HG02938 (cell line): ENCODE data around the gene SHF.
A peak's percentile ranks its signal among the peaks of the same experiment; 100 is the strongest.

ENCODE experiments used
- ATAC-seq: cut with Tn5 transposase; IDR thresholded peaks from one replicate; pipeline ENCODE4 v1.9.1; 2021; ENCODE audit warnings: mild to moderate bottlenecking, moderate library complexity; ENCODE audit not compliant: unreplicated experiment

The SHF gene

DNA sequence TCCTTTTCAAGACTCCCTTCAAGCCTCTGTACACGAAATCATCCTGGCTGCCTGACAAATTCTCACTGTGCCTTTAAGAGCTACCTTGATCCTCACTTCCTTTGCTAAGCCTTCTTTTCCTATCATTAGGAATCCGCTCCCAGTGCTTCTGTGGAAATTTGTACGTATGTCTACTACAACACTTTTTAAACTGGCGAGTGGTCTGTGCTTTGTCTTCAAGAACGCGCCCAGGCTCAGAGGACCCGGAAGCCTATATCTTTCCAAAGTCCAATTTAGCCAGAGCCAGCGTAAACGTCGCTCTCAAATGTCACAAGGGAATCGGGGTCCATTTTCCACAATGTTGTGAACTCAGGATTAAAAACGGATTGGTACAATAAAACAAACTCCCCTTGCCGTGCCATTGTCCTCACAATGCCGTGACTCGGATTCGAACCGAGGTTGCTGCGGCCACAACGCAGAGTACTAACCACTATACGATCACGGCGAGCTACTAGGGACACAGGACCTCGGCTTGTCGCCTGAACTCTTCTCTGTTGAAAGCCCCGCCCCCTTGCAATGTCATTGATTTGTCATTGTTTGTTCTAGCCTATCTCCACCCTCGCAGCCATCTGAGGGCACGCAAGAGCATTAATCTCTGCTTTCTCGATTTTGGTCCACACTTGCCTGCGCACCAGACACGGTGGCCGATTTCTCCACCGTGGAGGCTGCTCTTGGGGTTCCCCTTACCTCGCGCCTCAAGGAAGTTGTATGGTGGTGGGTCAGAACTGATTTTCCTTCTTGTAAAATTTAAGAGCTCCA is 12.4 kb upstream of the SHF start:
- peak; percentile 48 for ATAC-seq

DNA sequence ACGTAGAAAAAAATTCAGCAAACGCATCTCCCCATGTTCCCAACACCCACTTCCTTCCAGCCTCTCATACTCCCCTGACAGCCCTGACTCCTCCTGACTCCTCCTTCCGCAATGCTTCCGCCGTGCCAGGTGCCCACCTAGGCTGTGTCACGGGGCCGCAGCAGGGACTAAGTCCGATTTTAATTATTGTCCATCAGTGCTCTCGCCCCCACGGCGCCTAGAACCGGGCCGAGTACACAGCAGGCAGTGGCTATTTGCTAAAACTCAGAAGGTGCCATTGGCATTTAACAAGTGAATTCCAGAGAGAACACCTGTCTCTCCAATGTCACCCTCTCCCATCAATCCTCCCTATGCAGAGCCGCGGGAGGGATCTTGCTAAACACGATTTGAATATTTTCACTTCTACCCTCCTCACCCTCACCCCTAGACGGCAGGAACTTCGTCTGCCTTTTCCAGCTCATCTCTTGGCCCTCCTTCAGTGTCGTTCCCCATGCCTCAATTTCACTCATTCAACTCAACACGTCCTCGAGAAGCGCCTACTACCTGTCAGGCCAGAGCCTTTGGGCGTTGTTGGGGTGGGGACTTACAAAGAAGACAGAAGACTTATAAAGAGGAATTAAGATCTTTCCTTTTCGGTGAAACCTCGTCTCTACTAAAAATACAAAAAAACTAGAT is 11.5 kb upstream of the SHF start:
- ATAC-seq, result peak; percentile 1

DNA sequence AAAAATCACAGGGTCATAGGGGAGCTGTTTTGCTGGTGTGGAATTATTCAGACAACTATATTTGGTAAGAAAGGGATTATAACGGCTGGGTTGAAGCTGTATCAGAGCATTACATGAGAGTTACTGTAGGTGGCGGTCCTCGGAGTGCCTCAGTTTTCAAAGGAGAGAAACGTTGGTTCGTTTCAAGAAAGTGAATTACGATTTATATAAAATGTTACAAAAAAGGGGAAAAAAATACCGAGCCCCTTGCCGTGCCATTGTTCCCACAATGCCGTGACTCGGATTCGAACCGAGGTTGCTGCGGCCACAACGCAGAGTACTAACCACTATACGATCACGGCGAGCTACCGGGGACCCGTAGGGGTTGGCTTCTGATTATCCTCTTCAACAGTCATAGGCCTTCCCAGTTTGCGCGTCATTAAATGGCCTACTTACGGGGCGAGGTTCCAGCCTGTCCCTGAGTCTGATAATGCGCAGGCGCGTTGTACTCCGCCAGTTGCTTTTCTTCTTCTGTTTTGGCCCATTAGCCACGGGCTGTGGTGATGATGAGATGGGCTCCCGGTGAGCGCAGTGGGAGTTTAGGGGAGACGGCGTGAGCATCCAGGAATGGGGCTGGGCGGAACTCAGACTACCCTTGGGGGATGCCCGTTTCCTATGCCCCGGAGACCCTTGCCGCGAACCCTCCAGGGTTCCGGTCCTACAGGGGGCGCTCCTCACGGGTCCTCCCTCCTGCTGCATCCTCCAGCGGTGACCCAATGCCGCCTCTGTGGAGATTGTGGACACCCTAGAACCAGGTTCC is 10.8 kb upstream of the SHF start:
- peak; percentile 63 for ATAC-seq

DNA sequence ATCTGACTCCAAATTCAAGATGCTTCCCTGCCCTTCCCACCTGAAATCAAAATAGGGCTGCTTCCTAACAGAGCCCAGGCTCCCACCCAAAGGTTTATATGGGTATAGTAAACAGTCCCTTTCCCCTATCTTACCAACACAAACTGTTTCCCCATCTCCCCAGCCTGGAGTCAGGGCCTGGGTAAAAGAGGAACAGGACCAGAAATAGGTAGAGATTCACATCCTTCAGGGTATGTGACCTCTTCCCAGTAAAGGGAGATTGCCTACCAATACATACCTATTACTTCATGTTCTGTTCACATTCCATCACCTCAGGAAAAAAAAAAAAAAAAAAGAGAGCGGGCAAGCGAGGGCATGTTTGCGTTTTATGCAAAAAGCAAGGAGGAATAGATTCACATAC is 9.7 kb upstream of the SHF start:
- ATAC-seq, result no peak

DNA sequence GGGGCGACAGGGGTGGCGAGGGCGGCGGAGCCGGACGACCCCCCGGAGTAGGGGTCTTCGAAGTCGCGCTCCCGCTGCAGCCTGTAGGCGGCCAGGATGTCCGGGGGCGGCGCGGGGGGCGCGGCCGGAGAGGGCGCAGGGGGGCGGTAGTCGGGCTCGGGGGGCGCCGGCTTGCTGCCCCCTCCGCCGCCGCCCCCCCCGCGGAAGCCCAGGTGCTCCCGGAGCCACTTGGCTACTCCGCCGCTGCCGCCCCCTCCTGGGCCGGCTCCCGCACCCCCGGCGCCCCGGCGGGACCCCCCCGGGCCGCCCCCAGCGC is 230 bp downstream of the SHF start:
- no peak for ATAC-seq

DNA sequence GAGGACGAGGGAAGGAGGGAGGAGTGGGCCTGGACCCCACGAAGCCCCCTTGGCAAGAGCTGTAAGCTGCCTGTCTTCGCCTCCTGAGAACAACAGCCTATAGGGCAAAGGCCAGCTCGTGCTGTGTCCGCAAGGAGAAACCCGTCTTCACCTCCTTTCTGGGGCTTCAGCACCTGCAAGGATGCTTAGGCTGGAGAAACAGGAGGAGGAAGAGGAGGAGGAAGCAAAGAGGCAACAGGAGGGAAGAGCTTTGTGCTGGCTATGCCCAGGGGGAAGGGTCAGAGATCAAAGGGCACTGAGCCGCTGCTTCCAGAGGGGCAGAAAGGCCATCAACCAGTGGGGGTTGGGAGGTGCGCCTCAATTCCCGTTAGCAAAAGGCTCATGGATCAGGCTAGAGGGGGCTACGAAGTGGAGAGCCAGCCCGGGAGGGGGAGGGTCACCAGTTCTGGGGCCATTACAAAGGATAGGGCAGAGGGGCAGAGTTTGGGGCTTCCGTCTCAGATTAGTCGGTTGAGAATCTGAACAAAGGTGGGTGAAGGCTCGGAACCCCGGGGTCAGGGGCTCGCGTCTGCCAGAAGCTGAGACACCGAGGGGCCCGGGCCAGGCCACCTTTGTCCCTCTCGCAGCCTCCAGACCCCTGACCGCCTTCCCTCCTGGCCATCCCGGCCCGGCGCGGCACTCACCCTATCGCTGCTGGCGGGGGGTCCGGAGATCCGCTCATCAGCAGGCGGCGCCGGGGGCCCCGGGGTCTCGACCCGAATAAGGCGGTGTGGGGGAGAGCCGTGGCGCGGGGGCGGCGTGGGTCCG is 792 bp downstream of the SHF start:
- ATAC-seq, result no peak

DNA sequence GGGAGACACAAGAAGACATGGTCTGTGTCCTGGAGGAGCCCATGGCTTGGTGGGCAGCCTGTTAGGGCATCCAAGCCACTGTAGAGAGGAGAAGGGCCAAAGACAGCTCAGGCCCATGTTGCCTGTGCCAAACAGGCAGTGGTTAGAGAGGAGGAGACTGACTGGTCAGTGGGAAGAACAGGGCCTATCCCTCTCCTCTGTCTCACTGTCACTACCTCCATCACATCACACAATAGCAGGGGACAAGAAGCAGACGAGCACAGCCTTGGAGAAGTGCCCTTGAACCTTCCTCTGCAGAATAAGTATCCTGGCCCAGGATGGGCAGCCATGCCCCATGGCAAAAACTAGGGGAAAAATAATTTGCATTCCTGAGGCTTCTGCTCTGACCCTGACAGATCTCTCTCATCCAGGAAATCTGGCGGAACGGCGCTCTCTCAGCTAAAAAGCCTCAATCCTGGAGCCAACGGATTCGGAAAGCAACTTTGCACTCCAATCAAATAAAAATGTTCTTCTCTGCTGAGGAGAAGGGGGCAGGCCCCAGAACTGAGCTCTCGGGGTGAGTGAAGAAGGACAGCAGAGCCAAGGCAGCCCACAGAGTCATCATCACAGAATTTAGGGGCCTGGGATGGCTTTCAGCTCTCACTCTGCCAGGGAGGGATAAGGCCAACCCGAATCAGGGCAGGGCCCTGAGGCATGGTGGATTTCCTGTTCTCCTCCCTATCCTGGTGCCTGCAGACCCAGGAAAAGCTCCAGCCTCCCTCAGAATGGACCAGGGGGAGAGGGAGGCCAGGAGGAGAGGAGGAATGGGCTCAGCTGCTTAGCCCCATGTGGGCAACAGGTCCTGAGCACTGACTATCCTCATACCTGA is 1.6 kb downstream of the SHF start:
- no peak for ATAC-seq

DNA sequence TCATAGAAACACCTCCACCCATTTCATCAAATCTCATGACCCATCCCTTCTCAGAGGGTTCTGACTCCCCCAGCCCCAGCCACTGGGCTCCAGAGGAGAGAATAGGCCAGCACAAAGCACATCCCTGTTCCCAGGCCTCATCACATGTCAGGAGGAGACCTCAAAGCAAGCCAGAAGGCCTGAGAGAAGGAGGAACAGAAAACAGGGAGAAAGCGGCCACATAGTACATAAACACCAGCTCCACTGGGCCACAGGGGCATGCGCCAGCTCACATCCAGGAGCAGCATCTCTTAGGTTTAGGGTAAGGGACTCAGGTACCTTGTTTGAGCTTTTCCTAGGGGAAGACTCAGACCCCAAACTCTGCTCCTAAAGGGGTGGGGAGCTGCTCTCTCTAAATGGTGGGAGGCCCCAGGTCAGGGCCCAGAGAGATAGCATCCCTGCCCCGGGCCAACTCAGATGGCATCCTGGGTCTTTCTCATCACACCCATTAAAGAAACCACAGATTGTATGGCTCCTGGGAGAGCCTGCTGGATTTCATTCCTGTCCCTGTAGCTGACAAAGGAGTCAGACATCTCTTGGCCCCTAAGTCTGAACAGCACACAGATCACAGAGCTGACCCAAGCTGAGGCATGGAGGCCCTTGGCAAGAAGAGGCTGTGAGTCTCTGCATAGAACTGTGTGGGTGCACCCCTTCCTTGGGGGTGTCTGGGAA is 2.5 kb downstream of the SHF start:
- ATAC-seq, result no peak

DNA sequence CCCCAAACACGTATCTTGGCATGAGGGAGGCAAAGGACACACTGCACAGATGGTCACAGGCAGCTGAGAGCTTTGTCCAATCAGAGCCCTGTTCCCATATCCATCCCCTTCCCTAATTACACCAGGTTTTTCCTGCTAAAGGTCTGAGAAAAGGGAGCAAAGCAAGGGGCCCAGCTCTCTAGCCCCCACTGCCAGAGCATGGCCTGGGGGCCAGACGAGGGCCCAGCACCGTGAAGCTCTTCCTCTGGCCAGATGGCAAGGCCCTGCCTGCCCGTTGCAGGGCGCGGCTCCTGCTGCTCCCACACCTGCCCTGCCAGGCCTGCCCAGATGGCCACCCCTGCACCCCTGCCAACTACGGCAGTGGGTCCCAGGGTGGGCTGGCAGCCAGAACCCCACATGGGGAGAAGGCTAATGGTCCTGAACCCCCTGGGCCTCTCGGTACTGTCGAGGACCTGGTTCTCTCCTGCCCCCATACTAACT is 3.2 kb downstream of the SHF start:
- no peak for ATAC-seq

DNA sequence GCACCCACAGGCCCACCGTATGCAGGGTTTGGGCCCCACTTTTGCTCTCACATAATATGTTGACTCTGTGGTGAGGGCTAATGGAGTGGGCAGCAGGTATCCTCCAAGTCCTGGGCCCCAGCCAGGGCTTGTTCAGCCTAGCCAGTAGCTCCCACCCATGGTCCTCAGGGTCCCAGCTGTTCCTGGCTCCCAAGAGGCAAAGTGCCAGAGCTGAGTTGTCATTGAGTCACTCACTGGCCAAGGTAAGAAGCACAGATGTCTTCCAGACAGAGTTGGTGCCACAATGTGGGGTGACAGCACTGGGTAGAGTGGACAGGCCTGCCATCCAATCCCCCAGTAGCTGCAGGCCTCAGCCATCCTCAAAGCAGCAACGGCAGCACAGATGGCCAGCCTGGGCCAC is 4.3 kb downstream of the SHF start:
- ATAC-seq, result no peak

DNA sequence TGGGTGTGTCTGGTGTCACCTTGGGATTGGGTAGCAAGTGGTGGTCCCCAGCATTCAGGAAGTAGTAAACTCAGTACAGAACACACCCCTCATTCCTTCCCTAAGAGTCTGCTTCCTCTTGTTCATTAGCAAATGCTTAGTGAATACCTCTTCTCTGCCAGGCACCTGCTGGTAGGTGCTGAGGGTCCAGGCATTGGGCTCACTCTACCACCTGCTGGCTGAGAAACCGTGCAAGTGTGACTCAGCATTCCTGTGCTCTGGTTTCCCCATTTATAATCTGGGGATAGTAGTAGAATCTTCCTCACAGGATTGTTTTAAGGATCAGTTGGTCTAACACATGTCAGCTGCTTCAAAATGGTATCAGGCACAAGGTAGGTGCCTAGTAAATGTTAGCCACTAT is 4.8 kb downstream of the SHF start:
- no peak for ATAC-seq

DNA sequence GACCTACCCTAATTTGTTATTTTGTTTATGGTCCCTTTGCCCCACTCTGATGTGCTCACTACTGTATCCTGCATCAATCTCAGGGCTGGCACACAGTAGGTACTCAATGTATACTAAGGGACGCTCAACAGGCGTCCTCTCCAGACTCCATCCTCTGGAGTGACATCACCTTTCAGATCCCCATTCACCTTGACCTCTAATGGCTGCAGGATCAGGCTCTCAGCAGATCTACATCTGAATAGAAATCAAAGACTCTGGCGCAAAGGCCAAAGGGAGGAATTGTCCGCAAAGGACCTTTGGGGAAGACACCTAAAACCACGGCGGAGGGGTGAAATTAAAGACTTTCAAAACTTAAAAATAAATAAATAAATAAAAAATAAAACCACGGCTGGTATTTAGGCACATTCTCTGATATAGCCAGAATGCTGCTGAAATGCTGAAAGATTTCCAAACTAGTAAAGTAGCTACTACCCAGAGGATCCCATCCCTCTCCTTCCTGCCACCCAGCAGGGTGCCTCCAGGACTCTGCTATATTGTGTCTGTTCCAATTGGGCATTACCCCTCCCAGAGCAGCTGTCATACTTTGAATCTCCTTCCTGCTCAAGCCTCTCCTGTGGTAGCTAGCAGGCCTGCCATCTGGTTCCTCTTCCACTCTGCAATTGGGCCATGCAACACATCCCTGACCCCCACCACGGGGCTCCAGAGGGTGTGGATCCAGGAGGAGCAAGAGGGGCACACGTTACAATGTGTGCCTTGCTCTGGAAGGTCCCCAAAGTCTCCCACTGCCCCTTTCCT is 6.1 kb downstream of the SHF start:
- ATAC-seq, result no peak

DNA sequence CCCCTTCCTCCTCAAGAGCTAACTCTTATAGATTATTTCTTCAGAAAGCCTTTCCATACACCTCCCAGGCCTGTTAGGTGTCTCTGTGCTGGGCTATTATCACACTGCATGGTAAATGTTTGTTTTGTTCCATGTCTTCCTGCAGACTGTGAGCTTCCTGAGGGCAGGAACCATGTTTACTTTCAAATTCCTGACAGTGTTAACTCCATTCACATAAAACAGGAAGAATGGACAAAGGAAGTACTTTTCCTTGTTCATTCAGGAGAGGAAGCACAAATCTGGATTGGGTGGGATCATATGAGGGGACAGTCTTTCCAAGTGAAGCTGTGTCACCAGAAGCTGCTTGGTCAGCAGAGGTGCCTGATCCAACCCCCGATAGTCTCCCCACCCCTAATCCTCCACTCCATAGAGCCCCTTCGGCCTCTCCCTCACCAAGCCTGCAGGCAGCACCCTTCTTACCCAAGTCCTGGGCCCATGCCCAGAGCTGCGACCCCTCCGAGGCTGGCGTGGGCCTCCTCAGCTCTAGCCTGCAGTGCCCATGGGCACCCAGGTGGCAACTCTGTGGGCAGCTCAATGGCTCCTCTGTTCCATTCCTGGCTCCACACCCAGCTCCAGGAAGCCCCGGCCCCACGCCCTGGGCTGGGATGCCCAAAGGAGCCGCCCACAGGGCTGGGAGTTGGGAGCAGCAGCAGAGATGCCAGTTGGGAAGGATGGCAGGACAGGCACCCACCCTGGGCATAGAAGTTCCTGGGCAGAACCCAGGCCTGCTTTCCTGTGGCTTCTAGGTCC is 6.9 kb downstream of the SHF start:
- no peak for ATAC-seq

DNA sequence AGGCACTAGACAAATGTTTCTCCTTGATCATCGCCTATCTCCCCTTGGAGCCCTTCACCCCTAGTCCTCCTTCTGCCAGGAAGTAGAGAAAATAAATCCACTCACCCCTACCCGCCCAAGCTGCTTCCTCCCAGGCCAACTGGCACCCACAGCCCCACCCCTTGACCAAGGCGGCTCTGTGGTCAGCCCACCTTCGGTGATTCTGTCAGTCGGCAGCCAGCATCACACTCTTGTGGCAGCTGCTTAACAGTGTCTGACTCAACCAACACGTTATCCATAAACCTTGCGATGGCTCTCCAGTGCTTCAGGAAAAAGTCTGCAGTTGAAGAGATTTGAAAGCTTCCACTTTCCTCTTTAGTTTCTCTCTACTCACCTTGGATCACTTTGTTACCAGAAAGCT is 7.6 kb downstream of the SHF start:
- no peak for ATAC-seq

DNA sequence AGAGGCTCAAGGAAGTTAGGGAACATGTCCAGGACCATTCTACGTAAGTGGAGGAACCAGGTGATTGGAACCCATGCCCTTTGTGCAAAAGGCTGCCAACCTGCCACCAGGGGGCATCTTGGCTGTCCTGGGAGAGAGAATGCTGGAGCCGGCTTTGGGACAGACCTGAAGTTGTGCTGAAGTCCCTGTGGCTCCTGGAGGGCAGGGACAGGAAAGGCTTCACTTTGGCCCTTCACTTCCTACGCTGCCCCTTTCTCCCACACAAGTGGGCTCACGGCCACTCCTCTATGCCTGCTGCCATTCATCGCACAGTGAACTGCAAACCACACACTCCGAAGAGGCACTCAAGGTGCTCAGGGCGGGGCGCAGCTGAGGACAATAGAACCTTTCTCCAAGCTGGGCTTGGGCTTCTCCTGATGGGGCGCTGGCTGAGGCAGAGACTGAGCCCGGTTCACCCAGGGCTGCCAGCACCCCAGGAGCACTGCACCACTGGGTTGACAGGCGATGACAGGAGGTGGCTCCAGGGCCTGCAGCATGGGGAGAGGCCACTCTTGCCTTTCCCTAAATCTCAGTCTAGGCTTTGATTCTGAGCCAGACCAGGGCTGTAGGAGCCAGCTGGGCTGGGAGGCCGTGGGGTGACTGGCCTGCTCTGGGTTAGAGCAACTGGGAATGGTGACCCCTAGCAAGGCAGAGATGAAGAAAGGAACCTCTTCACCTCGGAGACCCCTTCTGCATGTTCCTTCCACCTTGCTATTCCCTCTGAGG is 8.4 kb downstream of the SHF start:
- ATAC-seq, result no peak

DNA sequence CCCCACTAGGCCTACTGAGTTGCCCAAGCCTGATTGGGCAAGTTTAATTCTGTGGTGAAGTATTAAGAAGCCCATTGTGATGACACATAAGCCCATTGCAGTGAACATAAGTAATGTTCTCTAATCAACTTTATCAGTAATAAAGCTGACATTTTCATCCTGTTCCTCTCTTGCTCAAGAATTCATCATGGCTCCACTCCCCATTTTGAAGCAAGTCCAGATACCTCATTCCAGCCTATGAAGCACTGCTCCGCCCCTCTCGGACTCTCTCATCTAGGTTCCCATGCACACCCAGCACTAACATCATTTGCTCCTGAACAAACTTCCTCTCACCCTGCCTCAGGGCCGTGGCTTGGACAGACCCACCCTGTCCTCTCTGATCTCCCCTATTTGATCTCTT is 10.5 kb downstream of the SHF start:
- no peak for ATAC-seq

DNA sequence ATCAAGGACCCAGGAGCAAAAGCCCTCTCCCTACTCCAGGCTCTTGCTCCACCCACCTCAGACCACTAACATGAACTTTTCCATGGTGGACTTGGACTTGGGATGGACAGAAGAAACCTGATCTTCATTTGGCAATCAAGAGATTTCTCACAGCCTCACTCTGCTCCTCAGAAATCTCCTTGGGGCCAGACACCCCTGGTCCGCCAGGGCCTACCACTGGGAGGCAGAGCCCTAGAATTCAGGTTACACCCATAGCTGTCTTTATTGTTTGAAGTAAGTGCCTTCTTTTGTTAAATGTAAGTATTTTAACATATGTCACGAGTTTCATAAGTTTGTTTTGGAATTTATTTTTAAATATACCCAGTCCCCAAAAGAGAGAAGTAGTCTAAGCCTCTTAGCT is 13.2 kb downstream of the SHF start:
- no peak for ATAC-seq
